Measurements from ENCODE around the gene KRT7. TPM values are rescaled to one million over a fixed set of nuclear protein-coding genes. Genes with fewer than 3 reads are reported as not detected.

Gene KRT7
- total and polyA plus RNA-seq, 2 experiments from 2014 or later, result 11.0 to 17.4 TPM

DNA sequence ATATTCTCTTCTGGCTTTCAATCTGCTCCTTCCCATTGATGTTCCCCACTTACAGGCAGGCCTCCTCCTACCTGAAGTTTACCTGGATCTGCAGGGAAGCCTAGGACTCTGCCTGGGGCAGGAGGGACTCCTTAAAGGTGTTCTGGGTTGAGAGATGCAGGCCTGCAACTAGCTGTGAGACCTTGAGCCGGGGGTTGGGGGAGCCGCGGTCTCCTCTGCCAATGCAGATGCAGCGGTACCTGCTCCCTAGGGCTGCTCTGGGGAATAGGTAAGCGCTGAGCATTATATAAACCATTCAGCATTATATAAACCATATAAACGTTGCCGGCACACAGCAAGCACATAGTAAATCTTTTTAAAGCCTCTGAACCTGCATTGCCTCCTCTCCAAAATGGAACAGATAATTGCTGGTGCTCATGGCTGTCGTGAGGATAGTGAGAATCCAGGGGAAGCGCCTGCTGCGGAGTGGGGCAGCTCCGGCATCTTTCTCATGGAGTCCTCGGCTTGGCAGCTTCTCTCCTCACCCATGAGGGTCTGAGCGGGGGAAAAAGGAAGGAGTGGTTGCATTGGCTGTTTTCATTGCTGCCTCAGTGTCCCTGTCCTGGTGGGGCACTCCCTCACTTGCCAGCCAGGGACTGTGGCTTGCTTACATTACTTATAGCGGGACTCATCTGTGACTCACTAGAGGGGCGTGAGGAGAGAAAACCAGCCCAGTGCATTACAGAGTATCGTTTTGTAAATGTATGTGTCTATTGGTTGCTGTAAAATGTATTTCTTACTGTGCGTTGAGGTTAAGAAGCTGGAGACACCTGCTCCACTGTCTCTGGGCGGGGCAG is 28.7 kb upstream of the KRT7 start:
- no peaks in the 10 kb centered on the region for H3K9me2 ChIP-seq (ENCODE audit: insufficient read depth)
- in situ Hi-C loops (cut with MboI), result no loop called here
- no peak overlapping the region for H2AFZ ChIP-seq
- H3K4me1 ChIP-seq (ENCODE audit: insufficient read depth), result peaks cover 64% of the 10 kb centered on the region
- peak overlapping the region; percentile 79 for H3K9ac ChIP-seq
- no peaks in the 10 kb centered on the region for H4K20me1 ChIP-seq (ENCODE audit: insufficient read depth)
- peaks cover 31% of the 10 kb centered on the region for H3F3A ChIP-seq (ENCODE audit: insufficient read depth)
- H3K4me2 ChIP-seq (ENCODE audit: unreplicated experiment), result no peak overlapping the region
- 66 to 68% methylated on average over 18 of the region's 18 CpGs for WGBS, 2 experiments (ENCODE audit: low coverage in 1 of 2, low lambda C conversion rate in 2 of 2, missing lambda C conversion rate in 2 of 2)
- no peaks in the 10 kb centered on the region for H3K9me3 ChIP-seq (ENCODE audit: low read depth)
- no peak for TF ChIP-seq EZH2phosphoT487 (IDR thresholded peaks at IDR 0.05; ENCODE audit: insufficient read depth, low read depth)
- TF ChIP-seq EZH2 (IDR thresholded peaks at IDR 0.05; ENCODE audit: insufficient read depth, poor library complexity, severe bottlenecking), result no peak
- H3K79me2 ChIP-seq (ENCODE audit: insufficient read depth), result no peaks in the 10 kb centered on the region
- peak; percentile 79 for DNase-seq
- no peaks in the 10 kb centered on the region for H3K36me3 ChIP-seq (ENCODE audit: low read depth)
- H3K27me3 ChIP-seq (replicated peaks; ENCODE audit: insufficient read depth), result no peaks in the 10 kb centered on the region
- no peak overlapping the region for H3K4me3 ChIP-seq
- peak overlapping the region; percentile 85 for H3K27ac ChIP-seq

- H3K4me3 ChIP-seq, result no peak overlapping the region
- no peaks in the 10 kb centered on the region for H3K9me3 ChIP-seq (ENCODE audit: low read depth)
- H3K9ac ChIP-seq, result no peak overlapping the region
- peak overlapping the region; percentile 27 for H3K27ac ChIP-seq
- no peaks in the 10 kb centered on the region for H4K20me1 ChIP-seq (ENCODE audit: insufficient read depth)
- 97 to 100% methylated on average over 7 of the region's 7 CpGs for WGBS, 2 experiments (ENCODE audit: low coverage in 1 of 2, low lambda C conversion rate in 2 of 2, missing lambda C conversion rate in 2 of 2)
- no peak for DNase-seq
- H3K36me3 ChIP-seq (ENCODE audit: low read depth), result no peaks in the 10 kb centered on the region
- H3K4me1 ChIP-seq (ENCODE audit: insufficient read depth), result peaks cover 67% of the 10 kb centered on the region
- H3K27me3 ChIP-seq (replicated peaks; ENCODE audit: insufficient read depth), result no peaks in the 10 kb centered on the region
- no peak overlapping the region for H3K4me2 ChIP-seq (ENCODE audit: unreplicated experiment)
- no peaks in the 10 kb centered on the region for H3K9me2 ChIP-seq (ENCODE audit: insufficient read depth)
- TF ChIP-seq EZH2 (IDR thresholded peaks at IDR 0.05; ENCODE audit: insufficient read depth, poor library complexity, severe bottlenecking) (no peak), EZH2phosphoT487 (IDR thresholded peaks at IDR 0.05; ENCODE audit: insufficient read depth, low read depth) (no peak)
- in situ Hi-C loops (cut with MboI), result no loop called here
- peaks cover 31% of the 10 kb centered on the region for H3F3A ChIP-seq (ENCODE audit: insufficient read depth)
- no peak overlapping the region for H2AFZ ChIP-seq
- H3K79me2 ChIP-seq (ENCODE audit: insufficient read depth), result no peaks in the 10 kb centered on the region
Observed at GRCh38 chr12:52204931-52205505, 28.0 kb upstream of the KRT7 start.

DNA sequence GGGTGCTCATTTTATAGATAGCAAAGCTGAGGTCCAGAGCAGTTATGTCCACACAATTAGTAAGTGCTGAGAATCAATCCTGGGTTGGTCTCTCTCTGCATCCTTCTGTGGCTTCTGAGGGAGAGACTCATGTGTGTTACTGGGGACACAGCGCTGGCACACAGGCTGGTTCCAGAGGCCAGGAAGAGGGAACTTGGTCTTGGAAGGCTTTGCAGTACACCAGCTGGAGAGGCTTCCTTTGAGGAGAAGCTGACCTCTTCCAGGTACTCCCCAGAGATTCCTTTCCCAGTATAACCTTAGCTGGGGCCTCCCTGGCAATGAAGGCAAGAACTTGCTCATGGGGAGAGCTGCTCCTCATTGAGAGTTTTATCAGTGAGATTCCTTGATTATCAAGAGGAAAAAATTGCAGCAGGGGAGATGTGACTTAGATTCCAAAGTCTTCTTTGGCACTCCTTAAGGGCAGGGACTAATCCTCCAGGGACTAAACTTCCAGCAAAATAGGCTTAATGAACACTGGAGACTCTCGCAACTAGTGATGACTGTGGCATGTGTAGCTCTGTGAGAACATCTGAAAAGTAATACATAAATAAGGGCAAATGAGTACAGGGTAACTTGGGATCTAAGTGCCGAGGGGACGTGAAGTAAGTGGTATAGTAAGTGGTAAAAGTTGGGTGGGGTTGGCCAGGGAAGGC is 27.3 kb upstream of the KRT7 start:
- Histone ChIP-seq H3K79me2 (ENCODE audit: insufficient read depth) (no peaks in the 10 kb centered on the region), H3K9me3 (ENCODE audit: low read depth) (no peaks in the 10 kb centered on the region), H3F3A (ENCODE audit: insufficient read depth) (peaks cover 31% of the 10 kb centered on the region), H2AFZ (no peak overlapping the region), H3K27ac (peak overlapping the region; percentile 27), H3K9ac (no peak overlapping the region), H3K4me2 (ENCODE audit: unreplicated experiment) (no peak overlapping the region), H4K20me1 (ENCODE audit: insufficient read depth) (no peaks in the 10 kb centered on the region), H3K4me1 (ENCODE audit: insufficient read depth) (peaks cover 73% of the 10 kb centered on the region), H3K36me3 (ENCODE audit: low read depth) (no peaks in the 10 kb centered on the region), H3K9me2 (ENCODE audit: insufficient read depth) (no peaks in the 10 kb centered on the region), H3K4me3 (no peak overlapping the region), H3K27me3 (replicated peaks; ENCODE audit: insufficient read depth) (no peaks in the 10 kb centered on the region)
- DNase-seq, result no peak
- 98 to 100% methylated on average over 4 of the region's 4 CpGs for WGBS, 2 experiments (ENCODE audit: low coverage in 1 of 2, low lambda C conversion rate in 2 of 2, missing lambda C conversion rate in 2 of 2)
- no peak for TF ChIP-seq EZH2phosphoT487 (IDR thresholded peaks at IDR 0.05; ENCODE audit: insufficient read depth, low read depth)
- TF ChIP-seq EZH2 (IDR thresholded peaks at IDR 0.05; ENCODE audit: insufficient read depth, poor library complexity, severe bottlenecking), result no peak
- in situ Hi-C loops (cut with MboI), result no loop called here

DNA sequence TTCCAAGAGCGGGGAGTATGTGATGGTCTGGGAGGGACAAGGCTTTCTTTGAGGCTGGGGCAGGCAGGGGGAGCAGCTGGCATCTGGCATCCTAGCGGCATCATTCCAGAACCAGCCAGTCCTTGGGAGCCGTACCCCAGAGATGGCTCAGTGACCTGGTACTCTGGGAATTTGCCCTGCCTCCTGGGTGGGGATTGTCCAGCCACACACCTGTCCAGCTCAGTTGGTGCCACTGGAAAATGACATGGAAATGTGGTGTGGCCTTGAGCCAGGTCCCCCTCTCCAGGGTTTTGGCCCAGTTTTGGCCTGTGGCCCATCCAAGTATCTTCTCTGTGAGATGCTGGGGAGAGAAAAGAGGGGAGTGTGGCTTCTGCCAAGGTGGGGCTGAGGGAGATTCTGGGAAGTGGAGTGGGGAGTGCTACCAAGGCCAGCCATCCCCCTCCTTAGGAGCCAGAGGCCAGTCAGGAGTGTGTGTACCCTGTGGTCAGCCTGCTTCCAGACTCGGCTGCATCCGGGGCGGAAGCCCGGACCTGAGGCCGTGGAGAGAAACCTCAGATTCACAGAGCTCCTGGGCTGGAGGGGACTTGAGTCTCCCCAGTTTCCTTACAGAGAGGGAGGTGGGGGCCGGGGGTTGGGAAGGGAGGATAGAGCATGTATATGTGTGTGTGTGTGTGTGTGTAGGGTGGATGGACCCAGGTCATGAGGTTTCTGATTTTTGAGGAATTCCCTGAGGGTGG is 26.6 kb upstream of the KRT7 start:
- Histone ChIP-seq H3K27me3 (replicated peaks; ENCODE audit: insufficient read depth) (no peaks in the 10 kb centered on the region), H3K4me3 (no peak overlapping the region), H3K9me3 (ENCODE audit: low read depth) (no peaks in the 10 kb centered on the region), H3K9ac (no peak overlapping the region), H3K36me3 (ENCODE audit: low read depth) (no peaks in the 10 kb centered on the region), H3K79me2 (ENCODE audit: insufficient read depth) (no peaks in the 10 kb centered on the region), H3K4me2 (ENCODE audit: unreplicated experiment) (no peak overlapping the region), H3F3A (ENCODE audit: insufficient read depth) (peaks cover 31% of the 10 kb centered on the region), H4K20me1 (ENCODE audit: insufficient read depth) (no peaks in the 10 kb centered on the region), H3K27ac (no peak overlapping the region), H2AFZ (no peak overlapping the region), H3K4me1 (ENCODE audit: insufficient read depth) (peaks cover 77% of the 10 kb centered on the region), H3K9me2 (ENCODE audit: insufficient read depth) (no peaks in the 10 kb centered on the region)
- no peak for DNase-seq
- WGBS, 2 experiments (ENCODE audit: low coverage in 1 of 2, low lambda C conversion rate in 2 of 2, missing lambda C conversion rate in 2 of 2), result 86 to 87% methylated on average over 8 to 9 of the region's 9 CpGs
- in situ Hi-C loops (cut with MboI), result no loop called here
- TF ChIP-seq EZH2 (IDR thresholded peaks at IDR 0.05; ENCODE audit: insufficient read depth, poor library complexity, severe bottlenecking) (no peak), EZH2phosphoT487 (IDR thresholded peaks at IDR 0.05; ENCODE audit: insufficient read depth, low read depth) (no peak)

All from GM23248 (cell line).